Measurements from ENCODE around the gene ANKRD60.

DNA sequence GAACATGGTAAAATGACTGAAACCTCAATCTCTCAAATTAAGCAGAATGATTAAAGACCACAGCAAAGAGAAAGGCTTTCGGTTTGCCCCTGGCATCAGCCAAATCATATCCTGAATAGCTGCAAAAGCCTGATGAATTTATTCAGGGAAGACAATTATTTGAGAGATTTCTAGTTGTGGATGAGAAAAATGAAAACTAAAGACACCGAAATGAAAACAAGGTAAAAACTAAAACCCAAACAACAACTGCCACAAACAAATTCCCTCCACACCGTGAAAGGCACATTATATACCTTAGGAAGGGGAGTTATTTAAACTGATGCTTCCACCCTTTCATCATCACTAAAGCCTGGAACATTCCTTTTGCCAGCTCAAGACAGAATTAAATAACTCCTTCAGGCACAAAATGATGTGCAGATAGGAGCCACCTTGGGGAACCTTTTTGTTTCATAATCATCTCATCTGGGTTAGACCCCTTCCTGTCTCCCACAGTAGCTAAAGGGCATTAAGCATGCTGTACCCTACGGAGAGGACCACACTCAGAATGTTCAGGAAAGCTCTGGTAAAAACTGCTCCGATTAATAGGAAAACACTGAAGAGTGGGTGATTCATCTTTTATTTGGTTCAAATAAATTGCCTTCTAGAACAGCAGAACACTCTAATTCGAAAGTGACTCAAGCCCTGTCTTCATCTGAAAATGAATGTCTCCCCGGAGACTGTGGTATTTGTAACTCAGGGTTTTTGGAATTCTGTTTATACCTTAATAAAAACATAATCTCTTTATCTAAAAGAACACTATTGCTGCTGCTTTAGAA, 9.1 kb upstream of the ANKRD60 start:
- no peak for TF ChIP-seq CTCF (IDR thresholded peaks at IDR 0.05)
- no peak for TF ChIP-seq E2F4 (CRISPR knock-in tag; IDR thresholded peaks at IDR 0.05; ENCODE audit: borderline replicate concordance, low read depth)
- TF ChIP-seq HMGXB4 (CRISPR knock-in tag; IDR thresholded peaks at IDR 0.05), result no peak
- TF ChIP-seq ZBTB21 (CRISPR knock-in tag; IDR thresholded peaks at IDR 0.05; ENCODE audit: borderline replicate concordance), result no peak
- TF ChIP-seq TP53 (CRISPR knock-in tag; IDR thresholded peaks at IDR 0.05), result no peak
- TF ChIP-seq, protein P1, sequence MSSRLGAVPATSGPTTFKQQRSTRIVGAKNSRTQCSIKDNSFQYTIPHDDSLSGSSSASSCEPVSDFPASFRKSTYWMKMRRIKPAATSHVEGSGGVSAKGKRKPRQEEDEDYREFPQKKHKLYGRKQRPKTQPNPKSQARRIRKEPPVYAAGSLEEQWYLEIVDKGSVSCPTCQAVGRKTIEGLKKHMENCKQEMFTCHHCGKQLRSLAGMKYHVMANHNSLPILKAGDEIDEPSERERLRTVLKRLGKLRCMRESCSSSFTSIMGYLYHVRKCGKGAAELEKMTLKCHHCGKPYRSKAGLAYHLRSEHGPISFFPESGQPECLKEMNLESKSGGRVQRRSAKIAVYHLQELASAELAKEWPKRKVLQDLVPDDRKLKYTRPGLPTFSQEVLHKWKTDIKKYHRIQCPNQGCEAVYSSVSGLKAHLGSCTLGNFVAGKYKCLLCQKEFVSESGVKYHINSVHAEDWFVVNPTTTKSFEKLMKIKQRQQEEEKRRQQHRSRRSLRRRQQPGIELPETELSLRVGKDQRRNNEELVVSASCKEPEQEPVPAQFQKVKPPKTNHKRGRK (CRISPR knock-in tag; IDR thresholded peaks at IDR 0.05; ENCODE audit: borderline replicate concordance), result no peak
- no peak for TF ChIP-seq NR3C1 (CRISPR knock-in tag; conservative IDR thresholded peaks at IDR 0.05; ENCODE audit: low read depth)
- no peak for TF ChIP-seq NR2C2 (CRISPR knock-in tag; IDR thresholded peaks at IDR 0.05)

Measured in WTC11 (cell line).